H1 (cell line): Measurements from ENCODE around the gene GALK1. TPM values are rescaled to one million over a fixed set of nuclear protein-coding genes. Genes with fewer than 3 reads are reported as not detected.

Experiments
- CTCF ChIA-PET: fragments of 300-600 bp; sonication (Branson Sonifier 250); formaldehyde crosslinking; loops from one replicate; lab custom pipeline; 2021; ENCODE audit not compliant: partially characterized antibody; lab: Charles Lee
- POLR2A ChIA-PET: fragments of 300-600 bp; sonication (Branson Sonifier 250); formaldehyde crosslinking; loops from one replicate; lab custom pipeline; 2021; ENCODE audit warnings: inconsistent platforms; ENCODE audit not compliant: partially characterized antibody; lab: Charles Lee
- DNase-seq, 2 experiments: peaks; one replicate each; pipeline versions ENCODE4 v3.0.0 to v3.0.0-alpha.2; 2010 to 2022; ENCODE audit warnings: low spot score in 2 of 2, low read depth in 1 of 2, mixed read lengths in 1 of 2
- FAIRE-seq: peaks from 2 replicates; lab custom pipeline; 2011; peaks lifted over from hg19 to GRCh38; lab: Jason Lieb, UNC
- H2AFZ ChIP-seq: 2 replicates; pipeline ENCODE4 v1.8.1; 2012; ENCODE audit warnings: low read length, inconsistent platforms
- H2AK5ac ChIP-seq: 2 replicates; pipeline ENCODE4 v1.6.1; 2013; ENCODE audit warnings: low read depth, low read length
- H2BK120ac ChIP-seq: replicated peaks from 2 replicates; pipeline ENCODE3; 2013; ENCODE audit warnings: low read depth, low read length, inconsistent platforms
- H2BK12ac ChIP-seq: 2 replicates; pipeline ENCODE4 v1.6.1; 2013; ENCODE audit warnings: low read depth, low read length
- H2BK15ac ChIP-seq: 2 replicates; pipeline ENCODE4 v1.6.1; 2013; ENCODE audit warnings: low read length
- H2BK20ac ChIP-seq: 2 replicates; pipeline ENCODE4 v1.6.1; 2013; ENCODE audit warnings: low read length
- H2BK5ac ChIP-seq: 2 replicates; pipeline ENCODE4 v1.6.1; 2013; ENCODE audit warnings: low read depth, low read length
- H3K14ac ChIP-seq: 2 replicates; pipeline ENCODE4 v1.6.1; 2013; ENCODE audit warnings: inconsistent platforms; ENCODE audit not compliant: insufficient read length
- H3K18ac ChIP-seq: 2 replicates; pipeline ENCODE4 v1.6.1; 2013; ENCODE audit warnings: low read length; ENCODE audit errors: extremely low read depth
- H3K23ac ChIP-seq: 2 replicates; pipeline ENCODE4 v1.6.1; 2013; ENCODE audit warnings: inconsistent platforms; ENCODE audit not compliant: insufficient read length
- H3K23me2 ChIP-seq: 2 replicates; pipeline ENCODE4 v1.6.1; 2013; ENCODE audit warnings: low read depth, low read length
- H3K27ac ChIP-seq: 2 replicates; pipeline ENCODE4 v1.6.1; 2011; ENCODE audit warnings: low read depth, low read length, inconsistent platforms
- H3K27me3 ChIP-seq, 4 experiments: replicated peaks in 1 of 4; 1 replicate in 1 of 4; 2 replicates in 3 of 4; pipeline versions ENCODE4 v1.6.1 to v1.8.1; 2011 to 2013; ENCODE audit warnings: low read length in 3 of 4, mild to moderate bottlenecking in 3 of 4, inconsistent platforms in 2 of 4, mixed read lengths in 2 of 4, moderate library complexity in 1 of 4; ENCODE audit not compliant: control insufficient read depth in 3 of 4, insufficient read depth in 3 of 4; ENCODE audit errors: extremely low read depth in 1 of 4
- H3K36me3 ChIP-seq, 4 experiments: 2 replicates each; pipeline versions ENCODE4 v1.6.1 to v1.8.1; 2011 to 2013; ENCODE audit warnings: mild to moderate bottlenecking in 4 of 4, low read length in 3 of 4, moderate library complexity in 2 of 4, control low read depth in 1 of 4, inconsistent platforms in 1 of 4; ENCODE audit not compliant: insufficient read depth in 4 of 4, control insufficient read depth in 2 of 4
- H3K4ac ChIP-seq: replicated peaks from 2 replicates; pipeline ENCODE3; 2013; ENCODE audit warnings: low read length, low read depth, mixed read lengths, inconsistent platforms; ENCODE audit not compliant: insufficient read length
- H3K4me1 ChIP-seq, 4 experiments: replicated peaks in 1 of 4; 1 replicate in 1 of 4; 2 replicates in 3 of 4; pipeline versions ENCODE4 v1.6.1 to v1.8.1; 2011 to 2013; ENCODE audit warnings: low read length in 3 of 4, inconsistent platforms in 2 of 4, mixed read lengths in 1 of 4; ENCODE audit not compliant: insufficient read depth in 4 of 4, control insufficient read depth in 3 of 4
- H3K4me2 ChIP-seq, 2 experiments: 2 replicates each; pipeline versions ENCODE4 v1.6.1 to v1.8.1; 2011 to 2013; ENCODE audit warnings: low read depth in 2 of 2, low read length in 2 of 2, control low read depth in 1 of 2, inconsistent platforms in 1 of 2, mild to moderate bottlenecking in 1 of 2; ENCODE audit not compliant: insufficient read depth in 1 of 2
- H3K4me3 ChIP-seq, 4 experiments: fragments of 200-600, 300-600 bp in 1 of 4; sonication (generic), shearing (Covaris generic), sonication (Bioruptor Twin) in 1 of 4; 2 replicates each; pipeline versions ENCODE4 v1.5.1 to v1.8.1; 2011 to 2016; ENCODE audit warnings: low read length in 4 of 4, low read depth in 3 of 4, control low read depth in 2 of 4, inconsistent platforms in 2 of 4, mild to moderate bottlenecking in 2 of 4, mixed read lengths in 1 of 4, moderate library complexity in 1 of 4; ENCODE audit not compliant: insufficient read depth in 2 of 4; ENCODE audit errors: extremely low read depth in 1 of 4
- H3K56ac ChIP-seq: replicated peaks from 2 replicates; pipeline ENCODE3; 2013; ENCODE audit warnings: low read depth, mild to moderate bottlenecking, mixed read lengths, low read length, inconsistent platforms; ENCODE audit not compliant: insufficient read length
- H3K79me1 ChIP-seq: 2 replicates; pipeline ENCODE4 v1.6.1; 2013; ENCODE audit warnings: low read depth, low read length, control low read depth
- H3K79me2 ChIP-seq, 2 experiments: 2 replicates each; pipeline versions ENCODE4 v1.6.1 to v1.8.1; 2012 to 2013; ENCODE audit warnings: low read length in 2 of 2, mild to moderate bottlenecking in 2 of 2, inconsistent platforms in 1 of 2; ENCODE audit not compliant: insufficient read depth in 2 of 2, control insufficient read depth in 1 of 2
- H3K9ac ChIP-seq, 4 experiments: replicated peaks in 1 of 4; 1 replicate in 1 of 4; 2 replicates in 3 of 4; pipeline versions ENCODE4 v1.6.1 to v1.8.1; 2011 to 2013; ENCODE audit warnings: low read depth in 3 of 4, low read length in 3 of 4, control low read depth in 2 of 4, mild to moderate bottlenecking in 2 of 4, moderate library complexity in 2 of 4, inconsistent platforms in 1 of 4; ENCODE audit errors: extremely low read depth in 1 of 4
- H3K9me3 ChIP-seq, 2 experiments: 2 replicates each; pipeline versions ENCODE4 v1.6.1 to v1.8.1; 2012 to 2013; ENCODE audit warnings: mild to moderate bottlenecking in 2 of 2, moderate library complexity in 2 of 2, control low read depth in 1 of 2, inconsistent platforms in 1 of 2, low read depth in 1 of 2, low read length in 1 of 2, mixed read lengths in 1 of 2; ENCODE audit not compliant: insufficient read depth in 2 of 2
- H4K20me1 ChIP-seq, 2 experiments: replicated peaks in 1 of 2; 2 replicates each; pipeline versions ENCODE3 to v1.8.1; 2011 to 2013; ENCODE audit warnings: inconsistent platforms in 2 of 2, low read length in 2 of 2, mild to moderate bottlenecking in 1 of 2; ENCODE audit not compliant: insufficient read depth in 2 of 2, control insufficient read depth in 1 of 2
- H4K5ac ChIP-seq: 2 replicates; pipeline ENCODE4 v1.6.1; 2013; ENCODE audit warnings: low read length, low read depth, mixed read lengths, inconsistent platforms; ENCODE audit not compliant: insufficient read length
- H4K8ac ChIP-seq: 2 replicates; pipeline ENCODE4 v1.8.0; 2013; ENCODE audit warnings: mild to moderate bottlenecking, moderate library complexity, low read length, inconsistent platforms; ENCODE audit not compliant: insufficient read depth; ENCODE audit errors: extremely low read depth
- H4K91ac ChIP-seq: replicated peaks from 2 replicates; pipeline ENCODE3; 2013; ENCODE audit warnings: low read length, mixed read lengths, inconsistent platforms; ENCODE audit not compliant: insufficient read length
- BACH1 ChIP-seq: IDR thresholded peaks from 2 replicates; pipeline ENCODE4 v1.6.1; 2012; ENCODE audit warnings: low read length, improper control_type of control experiment
- BCL11A ChIP-seq, 2 experiments: IDR thresholded peaks; one replicate each; pipeline ENCODE4 v1.6.1; 2011; ENCODE audit warnings: low read depth in 2 of 2, low read length in 2 of 2, mild to moderate bottlenecking in 2 of 2
- CBX5 ChIP-seq: fragments of 300-800, 300-1000 bp; sonication (generic); IDR thresholded peaks from 2 replicates; pipeline ENCODE4 v1.7.1; 2016; ENCODE audit warnings: antibody characterized with exemption, low read length, low read depth
- CBX8 ChIP-seq: fragments of 300-800, 300-1000 bp; sonication (generic); IDR thresholded peaks from 2 replicates; pipeline ENCODE4 v1.7.1; 2016; ENCODE audit warnings: low read depth, low read length, borderline replicate concordance
- CHD1 ChIP-seq: IDR thresholded peaks from 2 replicates; pipeline ENCODE4 v1.6.1; 2012; ENCODE audit warnings: low read depth, low read length, improper control_type of control experiment
- EGR1 ChIP-seq: IDR thresholded peaks from 2 replicates; pipeline ENCODE4 v1.6.1; 2011; ENCODE audit warnings: low read depth, low read length, borderline replicate concordance
- EP300 ChIP-seq, 2 experiments: IDR thresholded peaks; 1 replicate in 1 of 2; 2 replicates in 1 of 2; pipeline ENCODE4 v1.6.1; 2011 to 2012; ENCODE audit warnings: low read depth in 2 of 2, low read length in 2 of 2, mild to moderate bottlenecking in 2 of 2, borderline replicate concordance in 1 of 2, inconsistent platforms in 1 of 2, moderate library complexity in 1 of 2
- KDM4A ChIP-seq: IDR thresholded peaks from one replicate; pipeline ENCODE4 v1.7.1; 2012; ENCODE audit warnings: low read depth, mild to moderate bottlenecking, moderate library complexity, low read length, inconsistent platforms; ENCODE audit not compliant: severe bottlenecking
- RBBP5 ChIP-seq: IDR thresholded peaks from 2 replicates; pipeline ENCODE4 v1.7.1; 2012; ENCODE audit warnings: low read depth, mild to moderate bottlenecking, inconsistent platforms, low read length, moderate library complexity, borderline replicate concordance
- RFX5 ChIP-seq: IDR thresholded peaks from 2 replicates; pipeline ENCODE4 v1.6.1; 2011; ENCODE audit warnings: low read depth, low read length, improper control_type of control experiment, borderline replicate concordance
- SP1 ChIP-seq: IDR thresholded peaks from 2 replicates; pipeline ENCODE4 v1.6.1; 2011; ENCODE audit warnings: low read depth, low read length
- SP4 ChIP-seq: IDR thresholded peaks from 2 replicates; pipeline ENCODE4 v1.6.1; 2012; ENCODE audit warnings: low read length, inconsistent platforms
- ZNF274 ChIP-seq: IDR thresholded peaks from 2 replicates; pipeline ENCODE4 v1.7.0; 2012; ENCODE audit warnings: low read length, borderline replicate concordance; ENCODE audit errors: extremely low read depth
- WGBS, 2 experiments: shearing (Covaris generic) in 1 of 2; methylation state at CpG; one replicate each; pipeline versions ENCODE4 v1.1.6 to v1.1.7; 2013 to 2015; ENCODE audit warnings: low lambda C conversion rate in 2 of 2, mixed read lengths in 2 of 2, inconsistent platforms in 1 of 2, low coverage in 1 of 2, missing lambda C conversion rate in 1 of 2; ENCODE audit not compliant: insufficient replicate concordance in 2 of 2, insufficient coverage in 1 of 2, insufficient read length in 1 of 2; ENCODE audit errors: extremely low coverage in 1 of 2, missing lambda C conversion rate in 1 of 2; 5-methylcytosine and 5-hydroxymethylcytosine counted together
- polyA plus RNA-seq, 7 experiments: library from polyadenylated mRNA; depleted of rRNA in 3 of 7; stranded (reverse) in 5 of 7; unstranded in 2 of 7; fragments of >200 nt in 5 of 7; fragments of 200-250 nt in 2 of 7; gene quantifications; 1 replicate in 5 of 7; 2 replicates in 1 of 7; 4 replicates in 1 of 7; pipeline versions ENCODE4 v1.2.1 to v1.2.3, GENCODE V29; 2011 to 2013; ENCODE audit warnings: missing spikeins in 2 of 7, mixed read lengths in 2 of 7
- total RNA-seq: library from RNA; stranded (reverse); fragmentation: NEBNext Ultra II Directional; extraction: Animal tissue kit (Norgen Biotek cat#: 25700); gene quantifications from 2 replicates; pipeline ENCODE4 v1.2.1, GENCODE V29; 2021
- TF ChIP-seq, protein P1 (sequence below): IDR thresholded peaks from 2 replicates; pipeline ENCODE4 v1.6.1; 2011; ENCODE audit warnings: low read depth, mild to moderate bottlenecking, low read length; ENCODE audit not compliant: insufficient read depth

GALK1 gene
- total and polyA plus RNA-seq, 2 of the 8 experiments (the other 6 are each of a cell fraction or from before 2014, with no cell fraction given): 34.1 to 47.9 TPM

DNA sequence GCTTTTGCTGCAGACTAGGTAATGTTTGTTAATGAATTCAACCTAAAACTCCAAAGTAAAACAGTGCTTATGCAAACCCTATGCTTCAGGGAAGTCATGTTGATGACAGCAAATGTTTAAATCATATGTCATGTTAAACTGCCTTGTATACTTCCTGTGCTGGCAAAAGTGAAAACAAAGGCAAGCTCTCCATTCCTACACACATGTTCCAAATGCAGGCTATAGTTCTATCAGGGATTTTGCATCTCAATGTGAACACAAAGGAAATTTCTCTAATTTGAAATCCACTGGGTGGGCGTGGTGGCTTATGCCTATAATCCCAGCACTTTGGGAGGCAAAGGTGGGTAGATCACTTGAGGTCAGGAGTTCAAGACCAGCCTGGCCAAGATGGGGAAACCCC is 38.9 kb upstream of the GALK1 start:
- H4K91ac ChIP-seq: no peak overlapping the region
- H3K14ac ChIP-seq: no peak overlapping the region
- H3K9me3 ChIP-seq: no peaks in the 10 kb centered on the region
- H2BK12ac ChIP-seq: no peak overlapping the region
- H3K18ac ChIP-seq: no peak overlapping the region
- no peak for FAIRE-seq
- no peak overlapping the region for H3K27ac ChIP-seq
- no peak overlapping the region for H2BK15ac ChIP-seq
- no peak overlapping the region for H3K56ac ChIP-seq
- no peaks in the 10 kb centered on the region for H3K4me1 ChIP-seq
- H2AK5ac ChIP-seq: no peak overlapping the region
- H3K9ac ChIP-seq: no peak overlapping the region
- WGBS, 2 experiments: 94% methylated on average over 1 of the region's 1 CpG; no CpG with 5 or more reads in 1 of the 2 experiments
- no peaks in the 10 kb centered on the region for H3K27me3 ChIP-seq
- H3K23ac ChIP-seq: no peak overlapping the region
- DNase-seq: no peak
- no peak overlapping the region for H2AFZ ChIP-seq
- no peak overlapping the region for H4K8ac ChIP-seq
- ChIA-PET POLR2A (interaction anchor here (0.7 to 5.1 kb wide), 6 partner anchors 9 to 120 kb away, joined by 3 to 34 read pairs (median 4); partner anchors contain the start of gene UNK), CTCF (interaction anchor here (1.1 to 2.7 kb wide), 9 partner anchors 9 to 170 kb away, joined by 3 to 7 read pairs (median 4); partner anchors contain the start of gene SMIM5)
- no peak overlapping the region for H2BK5ac ChIP-seq
- H3K23me2 ChIP-seq: no peaks in the 10 kb centered on the region
- H4K20me1 ChIP-seq: peaks cover 0 to 9% of the 10 kb centered on the region in 2 experiments
- no peak overlapping the region for H3K4me3 ChIP-seq
- peaks cover 0 to 19% of the 10 kb centered on the region in 2 experiments; a peak in 2 of 4 replicates for H3K79me2 ChIP-seq
- H3K79me1 ChIP-seq: peaks cover 4% of the 10 kb centered on the region; the same call in 1 of the 2 replicates
- H3K4me2 ChIP-seq: no peak overlapping the region
- no peak overlapping the region for H2BK120ac ChIP-seq
- H2BK20ac ChIP-seq: no peak overlapping the region
- H4K5ac ChIP-seq: no peak overlapping the region
- H3K36me3 ChIP-seq: peaks cover 0 to 5% (median 4%) of the 10 kb centered on the region in 4 experiments; a peak in 3 of 8 replicates
- H3K4ac ChIP-seq: no peak overlapping the region
- TF ChIP-seq CHD1: no peak
- no peak for TF ChIP-seq CBX5
- TF ChIP-seq, protein P1, sequence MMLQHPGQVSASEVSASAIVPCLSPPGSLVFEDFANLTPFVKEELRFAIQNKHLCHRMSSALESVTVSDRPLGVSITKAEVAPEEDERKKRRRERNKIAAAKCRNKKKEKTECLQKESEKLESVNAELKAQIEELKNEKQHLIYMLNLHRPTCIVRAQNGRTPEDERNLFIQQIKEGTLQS: no peak
- TF ChIP-seq EGR1: no peak
- no peak for TF ChIP-seq KDM4A
- TF ChIP-seq RBBP5: no peak
- TF ChIP-seq CBX8: no peak
- TF ChIP-seq BACH1: no peak
- no peak for TF ChIP-seq SP1
- no peak for TF ChIP-seq SP4
- no peak for TF ChIP-seq ZNF274
- no peak for TF ChIP-seq RFX5
- no peak for TF ChIP-seq BCL11A (IDR thresholded peaks at IDR 0.05; ENCODE audit: low read depth in 2 of 2, low read length in 2 of 2)
- no peak for TF ChIP-seq EP300 (IDR thresholded peaks at IDR 0.05; ENCODE audit: borderline replicate concordance in 1 of 2, low read depth in 2 of 2, low read length in 2 of 2)
